GM10266 (cell line): ENCODE data around the gene ATF6B.
A peak's percentile ranks its signal among the peaks of the same experiment; 100 is the strongest.

Source experiments
- DNase-seq: peaks from one replicate; pipeline ENCODE4 v3.0.0; 2012; ENCODE audit errors: extremely low spot score
- CTCF ChIP-seq: IDR thresholded peaks from 2 replicates; pipeline ENCODE4 v1.5.1; 2012; ENCODE audit warnings: mild to moderate bottlenecking, low read depth; ENCODE audit not compliant: control insufficient read depth, insufficient read depth; ENCODE audit errors: missing control alignments

Gene ATF6B

GRCh38 chr6:32153564-32154513, 25.8 kb upstream of the ATF6B start, which contains the start of gene PPT2:
Gene PPT2, plus strand, starts transcription at chr6:32154141. Its CDS starts 454 bp downstream, at chr6:32154595.
- DNase-seq, result peak; percentile 76
- no peak for TF ChIP-seq CTCF

- no peak for TF ChIP-seq CTCF
- no peak for DNase-seq
Measured at GRCh38 chr6:32152769-32153563, 24.9 kb upstream of the ATF6B start.

GRCh38 chr6:32151863-32152768, 24.1 kb upstream of the ATF6B start, which contains the start of gene PRRT1:
Gene PRRT1, minus strand, starts transcription at chr6:32151939. Its CDS starts 112 bp downstream, at chr6:32151827.
- no peak for TF ChIP-seq CTCF
- DNase-seq, result no peak

GRCh38 chr6:32151181-32151862, 23.3 kb upstream of the ATF6B start:
- DNase-seq, result no peak

GRCh38 chr6:32149932-32150870, 22.2 kb upstream of the ATF6B start:
- no peak for DNase-seq
- TF ChIP-seq CTCF, result no peak

More at GRCh38 chr6:32151181-32151862, 23.3 kb upstream of the ATF6B start:
- TF ChIP-seq CTCF, result no peak
